ENCODE measurements around the gene LDLRAD4. TPM values are rescaled to one million over a fixed set of nuclear protein-coding genes. Genes with fewer than 3 reads are reported as not detected.
A peak's percentile ranks its signal among the peaks of the same experiment; 100 is the strongest.

The LDLRAD4 gene
- total RNA-seq, 1 donor from 2014 or later, result 34.1 TPM

DNA sequence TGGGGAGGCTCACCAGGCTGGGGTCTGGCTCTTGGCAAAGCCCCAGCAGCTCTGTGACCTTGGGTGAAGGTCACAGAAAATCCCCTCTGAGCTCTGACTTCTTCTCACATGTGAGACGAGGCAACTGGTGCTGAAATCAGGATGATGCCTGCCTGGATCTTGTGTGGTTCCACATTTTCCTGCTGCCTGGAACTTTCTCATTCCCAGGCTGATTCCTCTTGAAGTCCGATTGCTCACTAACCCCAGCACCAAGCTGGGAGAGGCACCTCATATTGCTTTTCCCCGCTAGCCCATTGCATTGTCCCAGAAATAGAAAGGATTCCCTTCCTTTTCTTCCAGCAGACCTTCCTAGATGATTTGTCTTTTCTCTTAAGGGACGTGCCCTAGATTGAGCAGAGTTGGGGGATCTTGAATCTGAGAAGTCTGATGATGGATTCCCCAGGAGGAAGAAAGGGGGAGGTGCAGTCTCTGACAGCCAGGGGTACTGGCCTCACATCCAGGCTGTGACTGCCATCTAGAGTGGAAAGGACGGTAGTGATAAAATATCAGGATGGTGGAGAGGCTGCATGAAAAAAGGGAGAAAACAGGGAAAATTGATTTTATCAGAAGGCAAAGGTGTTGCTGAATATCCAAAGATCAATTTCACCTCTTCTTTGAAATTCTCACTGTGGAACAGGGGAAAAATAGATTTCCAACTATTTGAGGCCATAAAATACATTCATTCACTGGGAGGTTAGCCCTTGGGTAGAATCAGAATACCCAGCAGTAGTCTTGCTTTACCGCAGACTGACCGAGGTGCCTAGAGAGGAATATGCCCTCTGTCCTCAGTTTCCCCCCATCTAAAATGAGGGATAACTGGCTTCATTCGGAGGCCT, 411.5 kb downstream of the LDLRAD4 start:
- no peaks in the 10 kb centered on the region for H3K9me3 Mint-ChIP-seq (ENCODE audit: unreplicated experiment)
- peaks cover 13% of the 10 kb centered on the region for H3K36me3 Mint-ChIP-seq (ENCODE audit: low read depth, unreplicated experiment)
- DNase-seq (ENCODE audit: low spot score), result peak; percentile 59
- peaks cover 6% of the 10 kb centered on the region for H3K27me3 Mint-ChIP-seq (ENCODE audit: unreplicated experiment)
- peaks cover 4% of the 10 kb centered on the region for H3K4me1 Mint-ChIP-seq (ENCODE audit: unreplicated experiment)
- no peak overlapping the region for H3K4me3 Mint-ChIP-seq (ENCODE audit: unreplicated experiment)
- H3K27ac Mint-ChIP-seq (ENCODE audit: unreplicated experiment), result no peak overlapping the region
- TF ChIP-seq, protein P1, sequence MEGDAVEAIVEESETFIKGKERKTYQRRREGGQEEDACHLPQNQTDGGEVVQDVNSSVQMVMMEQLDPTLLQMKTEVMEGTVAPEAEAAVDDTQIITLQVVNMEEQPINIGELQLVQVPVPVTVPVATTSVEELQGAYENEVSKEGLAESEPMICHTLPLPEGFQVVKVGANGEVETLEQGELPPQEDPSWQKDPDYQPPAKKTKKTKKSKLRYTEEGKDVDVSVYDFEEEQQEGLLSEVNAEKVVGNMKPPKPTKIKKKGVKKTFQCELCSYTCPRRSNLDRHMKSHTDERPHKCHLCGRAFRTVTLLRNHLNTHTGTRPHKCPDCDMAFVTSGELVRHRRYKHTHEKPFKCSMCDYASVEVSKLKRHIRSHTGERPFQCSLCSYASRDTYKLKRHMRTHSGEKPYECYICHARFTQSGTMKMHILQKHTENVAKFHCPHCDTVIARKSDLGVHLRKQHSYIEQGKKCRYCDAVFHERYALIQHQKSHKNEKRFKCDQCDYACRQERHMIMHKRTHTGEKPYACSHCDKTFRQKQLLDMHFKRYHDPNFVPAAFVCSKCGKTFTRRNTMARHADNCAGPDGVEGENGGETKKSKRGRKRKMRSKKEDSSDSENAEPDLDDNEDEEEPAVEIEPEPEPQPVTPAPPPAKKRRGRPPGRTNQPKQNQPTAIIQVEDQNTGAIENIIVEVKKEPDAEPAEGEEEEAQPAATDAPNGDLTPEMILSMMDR (IDR thresholded peaks at IDR 0.05; ENCODE audit: unreplicated experiment), result peak; percentile 62

DNA sequence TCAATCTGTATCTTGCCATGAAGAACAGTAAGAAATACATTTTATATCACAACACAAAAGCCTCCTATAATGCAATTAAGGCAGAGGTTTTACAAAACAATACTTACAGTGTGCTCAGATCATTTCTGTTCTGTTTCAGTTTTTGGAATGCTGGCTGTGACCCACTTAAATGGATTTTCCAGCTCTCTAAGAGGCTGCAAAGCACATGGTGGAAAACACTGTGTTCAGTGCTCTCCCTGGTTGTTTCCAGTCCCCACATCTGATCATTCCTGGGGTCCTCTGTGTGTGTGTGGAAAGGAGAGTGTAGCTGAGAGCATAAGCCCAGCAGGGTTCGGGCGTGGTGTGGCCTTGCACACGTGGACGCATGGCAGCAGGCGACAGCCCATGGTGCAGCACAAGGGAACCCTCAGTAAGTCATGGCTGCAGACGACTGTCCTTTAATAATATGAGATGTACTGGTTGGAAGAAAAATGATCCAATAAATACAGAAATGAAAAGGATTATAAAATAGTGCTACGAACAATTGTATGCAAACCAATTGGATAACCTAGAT, 412.2 kb downstream of the LDLRAD4 start:
- no peak for DNase-seq (ENCODE audit: low spot score)
- H3K9me3 Mint-ChIP-seq (ENCODE audit: unreplicated experiment), result no peaks in the 10 kb centered on the region
- no peak overlapping the region for H3K4me3 Mint-ChIP-seq (ENCODE audit: unreplicated experiment)
- TF ChIP-seq, protein P1 (IDR thresholded peaks at IDR 0.05; ENCODE audit: unreplicated experiment), result no peak
- peaks cover 5% of the 10 kb centered on the region for H3K27me3 Mint-ChIP-seq (ENCODE audit: unreplicated experiment)
- peaks cover 4% of the 10 kb centered on the region for H3K4me1 Mint-ChIP-seq (ENCODE audit: unreplicated experiment)
- H3K36me3 Mint-ChIP-seq (ENCODE audit: low read depth, unreplicated experiment), result peaks cover 13% of the 10 kb centered on the region
- H3K27ac Mint-ChIP-seq (ENCODE audit: unreplicated experiment), result no peak overlapping the region

DNA sequence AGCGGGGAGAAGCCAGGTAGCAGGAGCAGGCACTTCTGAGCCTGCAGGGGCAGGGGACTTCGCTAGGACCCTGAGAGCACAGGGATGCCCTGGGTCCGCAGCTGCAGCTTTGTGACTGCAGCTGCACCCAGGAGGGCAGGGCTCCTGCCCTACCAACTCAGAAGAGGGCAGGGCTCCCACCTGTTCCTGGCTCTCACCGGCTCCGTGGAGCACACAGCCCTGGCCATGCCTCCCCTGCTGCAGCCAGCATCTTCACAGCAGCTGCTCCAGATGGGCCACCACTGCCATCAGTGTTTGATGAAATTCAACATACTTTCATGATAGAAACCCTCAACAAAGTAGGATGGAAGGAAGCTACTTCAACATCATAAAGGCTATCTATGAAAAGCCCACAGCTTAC, 415.1 kb downstream of the LDLRAD4 start:
- no peak for DNase-seq (ENCODE audit: low spot score)
- H3K4me3 Mint-ChIP-seq (ENCODE audit: unreplicated experiment), result no peak overlapping the region
- H3K27me3 Mint-ChIP-seq (ENCODE audit: unreplicated experiment), result peaks cover 1% of the 10 kb centered on the region
- TF ChIP-seq, protein P1 (IDR thresholded peaks at IDR 0.05; ENCODE audit: unreplicated experiment), result no peak
- peaks cover 4% of the 10 kb centered on the region for H3K4me1 Mint-ChIP-seq (ENCODE audit: unreplicated experiment)
- H3K36me3 Mint-ChIP-seq (ENCODE audit: low read depth, unreplicated experiment), result peaks cover 6% of the 10 kb centered on the region
- H3K9me3 Mint-ChIP-seq (ENCODE audit: unreplicated experiment), result no peaks in the 10 kb centered on the region
- H3K27ac Mint-ChIP-seq (ENCODE audit: unreplicated experiment), result no peak overlapping the region

DNA sequence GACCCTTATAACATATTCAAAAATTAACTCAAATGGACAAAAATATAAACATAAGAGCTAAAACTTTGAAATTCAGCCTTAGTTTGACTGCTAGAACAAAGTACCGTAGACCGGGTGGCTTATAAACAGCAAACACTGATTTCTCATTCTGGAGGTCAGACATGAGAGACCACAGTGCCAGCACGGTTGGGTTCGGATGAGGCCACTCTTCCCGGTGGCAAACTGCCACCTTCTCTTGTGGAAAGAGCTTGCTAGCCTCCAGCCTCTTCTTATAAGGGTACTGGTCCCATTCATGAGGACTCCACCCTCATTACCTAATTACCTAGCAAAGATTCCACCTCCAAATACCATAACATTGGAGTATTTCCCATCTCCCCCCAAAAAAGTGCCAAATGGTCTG, 416.5 kb downstream of the LDLRAD4 start:
- H3K27ac Mint-ChIP-seq (ENCODE audit: unreplicated experiment), result no peak overlapping the region
- TF ChIP-seq, protein P1 (IDR thresholded peaks at IDR 0.05; ENCODE audit: unreplicated experiment), result no peak
- peaks cover 6% of the 10 kb centered on the region for H3K36me3 Mint-ChIP-seq (ENCODE audit: low read depth, unreplicated experiment)
- no peak for DNase-seq (ENCODE audit: low spot score)
- no peak overlapping the region for H3K4me3 Mint-ChIP-seq (ENCODE audit: unreplicated experiment)
- no peaks in the 10 kb centered on the region for H3K9me3 Mint-ChIP-seq (ENCODE audit: unreplicated experiment)
- H3K4me1 Mint-ChIP-seq (ENCODE audit: unreplicated experiment), result peaks cover under 1% of the 10 kb centered on the region
- H3K27me3 Mint-ChIP-seq (ENCODE audit: unreplicated experiment), result peaks cover 3% of the 10 kb centered on the region
